H1 (cell line): ENCODE measurements around the gene BMF. TPM values are rescaled to one million over a fixed set of nuclear protein-coding genes. Genes with fewer than 3 reads are reported as not detected.

Source experiments
- CTCF ChIA-PET: fragments of 300-600 bp; sonication (Branson Sonifier 250); formaldehyde crosslinking; loops from one replicate; lab custom pipeline; 2021; ENCODE audit not compliant: partially characterized antibody; lab: Charles Lee
- POLR2A ChIA-PET: fragments of 300-600 bp; sonication (Branson Sonifier 250); formaldehyde crosslinking; loops from one replicate; lab custom pipeline; 2021; ENCODE audit warnings: inconsistent platforms; ENCODE audit not compliant: partially characterized antibody; lab: Charles Lee
- DNase-seq, 2 experiments: peaks; one replicate each; pipeline versions ENCODE4 v3.0.0 to v3.0.0-alpha.2; 2010 to 2022; ENCODE audit warnings: low spot score in 2 of 2, low read depth in 1 of 2, mixed read lengths in 1 of 2
- FAIRE-seq: peaks from 2 replicates; lab custom pipeline; 2011; peaks lifted over from hg19 to GRCh38; lab: Jason Lieb, UNC
- H2AFZ ChIP-seq: 2 replicates; pipeline ENCODE4 v1.8.1; 2012; ENCODE audit warnings: low read length, inconsistent platforms
- H2AK5ac ChIP-seq: 2 replicates; pipeline ENCODE4 v1.6.1; 2013; ENCODE audit warnings: low read depth, low read length
- H2BK120ac ChIP-seq: replicated peaks from 2 replicates; pipeline ENCODE3; 2013; ENCODE audit warnings: low read depth, low read length, inconsistent platforms
- H2BK12ac ChIP-seq: 2 replicates; pipeline ENCODE4 v1.6.1; 2013; ENCODE audit warnings: low read depth, low read length
- H2BK15ac ChIP-seq: 2 replicates; pipeline ENCODE4 v1.6.1; 2013; ENCODE audit warnings: low read length
- H2BK20ac ChIP-seq: 2 replicates; pipeline ENCODE4 v1.6.1; 2013; ENCODE audit warnings: low read length
- H2BK5ac ChIP-seq: 2 replicates; pipeline ENCODE4 v1.6.1; 2013; ENCODE audit warnings: low read depth, low read length
- H3K14ac ChIP-seq: 2 replicates; pipeline ENCODE4 v1.6.1; 2013; ENCODE audit warnings: inconsistent platforms; ENCODE audit not compliant: insufficient read length
- H3K18ac ChIP-seq: 2 replicates; pipeline ENCODE4 v1.6.1; 2013; ENCODE audit warnings: low read length; ENCODE audit errors: extremely low read depth
- H3K23ac ChIP-seq: 2 replicates; pipeline ENCODE4 v1.6.1; 2013; ENCODE audit warnings: inconsistent platforms; ENCODE audit not compliant: insufficient read length
- H3K23me2 ChIP-seq: 2 replicates; pipeline ENCODE4 v1.6.1; 2013; ENCODE audit warnings: low read depth, low read length
- H3K27ac ChIP-seq: 2 replicates; pipeline ENCODE4 v1.6.1; 2011; ENCODE audit warnings: low read depth, low read length, inconsistent platforms
- H3K27me3 ChIP-seq, 4 experiments: replicated peaks in 1 of 4; 1 replicate in 1 of 4; 2 replicates in 3 of 4; pipeline versions ENCODE4 v1.6.1 to v1.8.1; 2011 to 2013; ENCODE audit warnings: low read length in 3 of 4, mild to moderate bottlenecking in 3 of 4, inconsistent platforms in 2 of 4, mixed read lengths in 2 of 4, moderate library complexity in 1 of 4; ENCODE audit not compliant: control insufficient read depth in 3 of 4, insufficient read depth in 3 of 4; ENCODE audit errors: extremely low read depth in 1 of 4
- H3K36me3 ChIP-seq, 4 experiments: 2 replicates each; pipeline versions ENCODE4 v1.6.1 to v1.8.1; 2011 to 2013; ENCODE audit warnings: mild to moderate bottlenecking in 4 of 4, low read length in 3 of 4, moderate library complexity in 2 of 4, control low read depth in 1 of 4, inconsistent platforms in 1 of 4; ENCODE audit not compliant: insufficient read depth in 4 of 4, control insufficient read depth in 2 of 4
- H3K4ac ChIP-seq: replicated peaks from 2 replicates; pipeline ENCODE3; 2013; ENCODE audit warnings: low read length, low read depth, mixed read lengths, inconsistent platforms; ENCODE audit not compliant: insufficient read length
- H3K4me1 ChIP-seq, 4 experiments: replicated peaks in 1 of 4; 1 replicate in 1 of 4; 2 replicates in 3 of 4; pipeline versions ENCODE4 v1.6.1 to v1.8.1; 2011 to 2013; ENCODE audit warnings: low read length in 3 of 4, inconsistent platforms in 2 of 4, mixed read lengths in 1 of 4; ENCODE audit not compliant: insufficient read depth in 4 of 4, control insufficient read depth in 3 of 4
- H3K4me2 ChIP-seq, 2 experiments: 2 replicates each; pipeline versions ENCODE4 v1.6.1 to v1.8.1; 2011 to 2013; ENCODE audit warnings: low read depth in 2 of 2, low read length in 2 of 2, control low read depth in 1 of 2, inconsistent platforms in 1 of 2, mild to moderate bottlenecking in 1 of 2; ENCODE audit not compliant: insufficient read depth in 1 of 2
- H3K4me3 ChIP-seq, 4 experiments: fragments of 200-600, 300-600 bp in 1 of 4; sonication (generic), shearing (Covaris generic), sonication (Bioruptor Twin) in 1 of 4; 2 replicates each; pipeline versions ENCODE4 v1.5.1 to v1.8.1; 2011 to 2016; ENCODE audit warnings: low read length in 4 of 4, low read depth in 3 of 4, control low read depth in 2 of 4, inconsistent platforms in 2 of 4, mild to moderate bottlenecking in 2 of 4, mixed read lengths in 1 of 4, moderate library complexity in 1 of 4; ENCODE audit not compliant: insufficient read depth in 2 of 4; ENCODE audit errors: extremely low read depth in 1 of 4
- H3K56ac ChIP-seq: replicated peaks from 2 replicates; pipeline ENCODE3; 2013; ENCODE audit warnings: low read depth, mild to moderate bottlenecking, mixed read lengths, low read length, inconsistent platforms; ENCODE audit not compliant: insufficient read length
- H3K79me1 ChIP-seq: 2 replicates; pipeline ENCODE4 v1.6.1; 2013; ENCODE audit warnings: low read depth, low read length, control low read depth
- H3K79me2 ChIP-seq, 2 experiments: 2 replicates each; pipeline versions ENCODE4 v1.6.1 to v1.8.1; 2012 to 2013; ENCODE audit warnings: low read length in 2 of 2, mild to moderate bottlenecking in 2 of 2, inconsistent platforms in 1 of 2; ENCODE audit not compliant: insufficient read depth in 2 of 2, control insufficient read depth in 1 of 2
- H3K9ac ChIP-seq, 4 experiments: replicated peaks in 1 of 4; 1 replicate in 1 of 4; 2 replicates in 3 of 4; pipeline versions ENCODE4 v1.6.1 to v1.8.1; 2011 to 2013; ENCODE audit warnings: low read depth in 3 of 4, low read length in 3 of 4, control low read depth in 2 of 4, mild to moderate bottlenecking in 2 of 4, moderate library complexity in 2 of 4, inconsistent platforms in 1 of 4; ENCODE audit errors: extremely low read depth in 1 of 4
- H3K9me3 ChIP-seq, 2 experiments: 2 replicates each; pipeline versions ENCODE4 v1.6.1 to v1.8.1; 2012 to 2013; ENCODE audit warnings: mild to moderate bottlenecking in 2 of 2, moderate library complexity in 2 of 2, control low read depth in 1 of 2, inconsistent platforms in 1 of 2, low read depth in 1 of 2, low read length in 1 of 2, mixed read lengths in 1 of 2; ENCODE audit not compliant: insufficient read depth in 2 of 2
- H4K20me1 ChIP-seq, 2 experiments: replicated peaks in 1 of 2; 2 replicates each; pipeline versions ENCODE3 to v1.8.1; 2011 to 2013; ENCODE audit warnings: inconsistent platforms in 2 of 2, low read length in 2 of 2, mild to moderate bottlenecking in 1 of 2; ENCODE audit not compliant: insufficient read depth in 2 of 2, control insufficient read depth in 1 of 2
- H4K5ac ChIP-seq: 2 replicates; pipeline ENCODE4 v1.6.1; 2013; ENCODE audit warnings: low read length, low read depth, mixed read lengths, inconsistent platforms; ENCODE audit not compliant: insufficient read length
- H4K8ac ChIP-seq: 2 replicates; pipeline ENCODE4 v1.8.0; 2013; ENCODE audit warnings: mild to moderate bottlenecking, moderate library complexity, low read length, inconsistent platforms; ENCODE audit not compliant: insufficient read depth; ENCODE audit errors: extremely low read depth
- H4K91ac ChIP-seq: replicated peaks from 2 replicates; pipeline ENCODE3; 2013; ENCODE audit warnings: low read length, mixed read lengths, inconsistent platforms; ENCODE audit not compliant: insufficient read length
- JUND ChIP-seq: IDR thresholded peaks from 2 replicates; pipeline ENCODE4 v1.6.1; 2011; ENCODE audit warnings: mild to moderate bottlenecking, improper control_type of control experiment, low read length
- RXRA ChIP-seq: IDR thresholded peaks from 2 replicates; pipeline ENCODE4 v1.6.1; 2011; ENCODE audit warnings: low read depth, mild to moderate bottlenecking, low read length, moderate library complexity; ENCODE audit not compliant: insufficient read depth
- TAF7 ChIP-seq: optimal IDR thresholded peaks from 2 replicates; pipeline ENCODE3; 2011; ENCODE audit warnings: low read depth, mild to moderate bottlenecking, inconsistent platforms, low read length, moderate library complexity, borderline replicate concordance
- TEAD4 ChIP-seq: IDR thresholded peaks from 2 replicates; pipeline ENCODE4 v1.6.1; 2012; ENCODE audit warnings: low read depth, low read length, inconsistent platforms, mixed read lengths
- ZNF274 ChIP-seq: IDR thresholded peaks from 2 replicates; pipeline ENCODE4 v1.7.0; 2012; ENCODE audit warnings: low read length, borderline replicate concordance; ENCODE audit errors: extremely low read depth
- WGBS, 2 experiments: shearing (Covaris generic) in 1 of 2; methylation state at CpG; one replicate each; pipeline versions ENCODE4 v1.1.6 to v1.1.7; 2013 to 2015; ENCODE audit warnings: low lambda C conversion rate in 2 of 2, mixed read lengths in 2 of 2, inconsistent platforms in 1 of 2, low coverage in 1 of 2, missing lambda C conversion rate in 1 of 2; ENCODE audit not compliant: insufficient replicate concordance in 2 of 2, insufficient coverage in 1 of 2, insufficient read length in 1 of 2; ENCODE audit errors: extremely low coverage in 1 of 2, missing lambda C conversion rate in 1 of 2; 5-methylcytosine and 5-hydroxymethylcytosine counted together
- polyA plus RNA-seq, 7 experiments: library from polyadenylated mRNA; depleted of rRNA in 3 of 7; stranded (reverse) in 5 of 7; unstranded in 2 of 7; fragments of >200 nt in 5 of 7; fragments of 200-250 nt in 2 of 7; gene quantifications; 1 replicate in 5 of 7; 2 replicates in 1 of 7; 4 replicates in 1 of 7; pipeline versions ENCODE4 v1.2.1 to v1.2.3, GENCODE V29; 2011 to 2013; ENCODE audit warnings: missing spikeins in 2 of 7, mixed read lengths in 2 of 7
- total RNA-seq: library from RNA; stranded (reverse); fragmentation: NEBNext Ultra II Directional; extraction: Animal tissue kit (Norgen Biotek cat#: 25700); gene quantifications from 2 replicates; pipeline ENCODE4 v1.2.1, GENCODE V29; 2021

BMF gene
- total and polyA plus RNA-seq, 2 of the 8 experiments (the other 6 are each of a cell fraction or from before 2014, with no cell fraction given), result 21.2 to 24.2 TPM

DNA sequence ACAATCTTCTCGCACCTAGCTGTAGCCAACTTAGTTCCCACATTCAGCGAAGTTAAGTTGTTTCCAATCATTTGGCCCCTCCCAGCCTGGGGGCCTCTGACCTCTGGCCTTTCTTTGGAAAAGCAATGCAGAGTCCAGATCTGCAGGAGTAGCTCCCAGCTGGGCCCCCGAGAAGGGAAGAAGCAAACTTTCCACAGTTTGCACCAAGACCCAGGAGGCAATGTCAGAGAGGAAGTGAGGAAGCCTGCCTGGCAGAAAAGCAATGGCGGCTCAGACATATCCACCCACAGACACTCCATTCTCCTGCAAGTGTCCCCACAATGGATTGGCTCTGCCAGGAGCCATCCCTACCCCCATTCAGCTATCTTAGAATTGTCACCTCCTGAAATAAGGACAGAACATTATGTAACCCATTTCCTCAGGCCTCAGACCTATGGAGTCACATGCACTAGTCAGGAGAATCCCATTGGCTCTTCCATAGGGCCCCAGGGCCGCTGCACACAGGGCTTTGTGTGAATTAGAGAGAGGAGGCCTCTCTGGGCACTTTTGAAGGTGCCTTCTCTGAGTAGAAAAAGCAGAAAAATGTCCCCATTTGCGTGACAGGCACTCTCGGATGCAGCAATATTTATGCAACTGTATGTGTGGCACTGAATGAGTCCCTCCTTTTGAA lies 49.2 kb upstream of the BMF start:
- Histone ChIP-seq H3K4me3 (no peak overlapping the region), H3K23ac (no peak overlapping the region), H3K4me2 (no peak overlapping the region), H3K4me1 (peaks cover 15 to 29% (median 22%) of the 10 kb centered on the region in 4 experiments), H4K8ac (no peak overlapping the region), H2AFZ (peak overlapping the region; percentile 21; the same call in 1 of the 2 replicates), H2BK12ac (peak overlapping the region; percentile 30; the same call in 1 of the 2 replicates), H3K23me2 (peaks cover 8% of the 10 kb centered on the region), H2AK5ac (no peak overlapping the region), H3K27ac (no peak overlapping the region), H2BK15ac (no peak overlapping the region), H4K20me1 (peaks cover 3 to 5% of the 10 kb centered on the region in 2 experiments), H3K27me3 (no peaks in the 10 kb centered on the region), H3K18ac (peak overlapping the region; percentile 10), H2BK5ac (peak overlapping the region; percentile 9; the same call in 1 of the 2 replicates), H3K4ac (no peak overlapping the region), H3K14ac (no peak overlapping the region), H3K79me1 (no peaks in the 10 kb centered on the region), H2BK120ac (no peak overlapping the region), H2BK20ac (0 out of 2 replicates have a peak overlapping the region, but pooled peaks have one; percentile 95), H3K9ac (no peak overlapping the region), H4K5ac (no peak overlapping the region), H3K9me3 (no peaks in the 10 kb centered on the region), H3K79me2 (peaks cover 18 to 20% of the 10 kb centered on the region in 2 experiments), H4K91ac (peak overlapping the region; percentile 38), H3K36me3 (no peaks in the 10 kb centered on the region), H3K56ac (no peak overlapping the region)
- no peak for DNase-seq
- 96% methylated on average over 7 of the region's 7 CpGs; no CpG with 5 or more reads in 1 of the 2 experiments for WGBS, 2 experiments
- FAIRE-seq, result no peak
- ChIA-PET CTCF (interaction anchor here (1.3 to 16.9 kb wide), 4 partner anchors 49 to 115 kb away, joined by 4 to 249 read pairs (median 28); partner anchors contain the start of gene BMF), POLR2A (interaction anchor here (1.1 to 11.5 kb wide), 4 partner anchors 11 to 122 kb away, joined by 3 to 143 read pairs (median 10); partner anchors contain the start of gene BMF)
- no peak for TF ChIP-seq TEAD4
- no peak for TF ChIP-seq JUND
- TF ChIP-seq ZNF274, result no peak
- TF ChIP-seq RXRA, result no peak
- no peak for TF ChIP-seq TAF7
